CD4-positive, alpha-beta T cell treated with Interleukin-17A for 1 hour (primary cell): ENCODE results near the gene OCEL1.
"Not testable (repeated sequence)": the region's sequence is repeated elsewhere in the genome, so short reads cannot be mapped to it uniquely, and the experiment has no call there.

Experiments
- DNase-seq: peaks from one replicate; pipeline ENCODE4 v3.0.0-alpha.2; 2020

OCEL1 gene

DNA sequence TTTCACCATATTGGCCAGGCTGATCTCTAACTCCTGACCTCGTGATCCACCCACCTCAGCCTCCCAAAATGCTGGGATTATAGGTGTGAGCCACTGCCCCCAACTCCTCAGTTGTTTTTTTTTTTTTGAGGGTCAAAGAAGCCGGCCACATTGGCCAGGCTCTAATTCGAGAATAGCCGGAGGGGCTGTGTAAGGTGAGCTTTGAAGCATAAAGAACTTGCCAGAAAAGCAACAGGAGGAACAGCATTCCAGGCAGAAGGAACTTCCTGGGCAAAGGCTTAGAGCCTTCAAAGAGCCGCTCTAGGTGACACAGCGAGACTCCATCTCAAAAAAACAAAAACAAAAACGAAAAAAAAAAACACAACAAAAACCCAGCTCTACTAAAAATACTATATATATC lies 40.0 kb downstream of the OCEL1 start:
- no peak for DNase-seq

DNA sequence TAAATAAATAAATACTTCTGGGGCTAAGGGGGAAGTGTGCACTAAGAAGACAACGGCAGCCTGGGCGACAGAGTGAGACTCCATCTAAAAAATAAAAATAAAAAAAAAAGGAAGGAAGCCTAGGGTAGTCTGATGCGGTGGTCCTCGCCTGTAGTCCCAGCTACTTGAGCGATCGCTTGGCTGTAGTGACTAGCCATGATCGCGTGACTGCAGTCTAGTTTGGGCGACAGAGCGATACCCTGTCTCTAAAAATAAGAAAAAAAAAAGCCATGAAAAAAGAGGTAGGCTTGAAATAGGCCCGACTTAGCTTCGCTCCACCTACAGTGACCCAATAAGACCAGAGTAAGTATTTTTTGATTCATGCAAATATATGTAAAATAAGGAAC lies 40.6 kb downstream of the OCEL1 start:
- DNase-seq: no peak

DNA sequence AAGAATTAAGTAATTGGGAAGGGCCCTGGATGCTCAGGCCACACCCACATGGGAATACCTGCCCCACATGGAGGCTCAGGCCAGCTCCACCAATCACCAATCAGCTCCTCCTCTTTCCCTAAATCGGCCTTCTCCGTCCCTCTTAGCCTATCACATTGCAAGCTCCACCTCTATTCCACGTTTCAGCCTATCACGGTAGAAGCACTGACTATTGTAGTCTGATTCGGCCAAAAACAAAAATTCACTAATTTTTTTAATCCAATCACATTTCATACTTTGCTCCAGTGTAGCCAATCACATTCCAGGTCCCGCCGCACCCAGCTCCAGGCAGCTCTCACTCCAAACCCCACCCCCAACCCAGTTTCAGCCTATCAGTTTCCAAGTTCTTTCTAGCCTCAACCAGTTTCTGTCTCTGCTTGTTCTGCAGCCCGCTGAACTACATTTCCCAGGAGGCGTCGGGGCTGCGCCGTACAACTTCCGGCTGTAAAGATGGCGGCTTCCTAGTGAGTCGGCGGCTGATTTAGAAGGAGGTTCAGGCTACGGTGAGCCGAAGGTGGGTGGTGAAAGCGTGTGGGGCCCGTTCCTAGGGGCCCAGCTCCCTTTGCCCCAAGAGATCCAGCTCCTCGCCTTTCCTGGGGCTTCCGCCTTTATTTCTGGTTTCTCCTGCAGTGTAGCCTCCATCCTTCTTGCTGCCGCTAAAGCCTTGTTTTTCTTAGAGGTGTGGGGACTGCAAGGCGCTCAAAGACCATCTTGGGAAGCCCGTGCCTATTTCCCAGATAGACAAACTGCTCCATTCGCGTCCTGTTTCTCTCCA lies 41.2 kb downstream of the OCEL1 start, which contains the start of gene BABAM1:
Gene BABAM1, plus strand, starts transcription at position 469 of the 814 bp plus-strand sequence. CDS start 1,364 bp downstream, outside the sequence.
- DNase-seq: peak; percentile 99

DNA sequence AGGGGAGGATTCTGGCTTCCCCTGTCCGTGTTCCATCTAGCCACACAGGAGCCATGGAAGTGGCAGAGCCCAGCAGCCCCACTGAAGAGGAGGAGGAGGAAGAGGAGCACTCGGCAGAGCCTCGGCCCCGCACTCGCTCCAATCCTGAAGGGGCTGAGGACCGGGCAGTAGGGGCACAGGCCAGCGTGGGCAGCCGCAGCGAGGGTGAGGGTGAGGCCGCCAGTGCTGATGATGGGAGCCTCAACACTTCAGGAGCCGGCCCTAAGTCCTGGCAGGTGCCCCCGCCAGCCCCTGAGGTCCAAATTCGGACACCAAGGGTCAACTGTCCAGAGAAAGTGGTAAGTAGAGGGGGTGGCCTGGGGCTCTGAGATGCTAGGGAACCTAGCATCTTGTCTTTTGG lies 42.7 kb downstream of the OCEL1 start:
- no peak for DNase-seq

DNA sequence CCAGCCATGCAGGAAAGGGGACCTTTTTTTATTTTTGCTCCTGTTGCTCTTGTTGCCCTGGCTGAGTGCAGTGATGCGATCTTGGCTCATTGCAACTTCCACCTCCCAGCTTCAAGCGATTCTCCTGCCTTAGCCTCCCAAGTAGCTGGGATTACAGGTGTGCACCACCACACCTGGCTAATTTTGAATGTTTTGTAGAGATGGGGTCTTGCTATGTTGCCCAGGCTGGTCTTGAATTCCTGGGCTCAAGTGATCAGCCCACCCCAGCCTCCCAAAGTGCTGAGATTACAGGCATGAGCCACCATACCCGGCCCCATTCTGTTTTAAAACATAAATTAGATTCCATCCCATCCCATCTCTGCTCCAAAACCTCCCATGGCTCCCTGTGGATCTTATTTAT lies 48.9 kb downstream of the OCEL1 start:
- not testable (repeated sequence) for DNase-seq

DNA sequence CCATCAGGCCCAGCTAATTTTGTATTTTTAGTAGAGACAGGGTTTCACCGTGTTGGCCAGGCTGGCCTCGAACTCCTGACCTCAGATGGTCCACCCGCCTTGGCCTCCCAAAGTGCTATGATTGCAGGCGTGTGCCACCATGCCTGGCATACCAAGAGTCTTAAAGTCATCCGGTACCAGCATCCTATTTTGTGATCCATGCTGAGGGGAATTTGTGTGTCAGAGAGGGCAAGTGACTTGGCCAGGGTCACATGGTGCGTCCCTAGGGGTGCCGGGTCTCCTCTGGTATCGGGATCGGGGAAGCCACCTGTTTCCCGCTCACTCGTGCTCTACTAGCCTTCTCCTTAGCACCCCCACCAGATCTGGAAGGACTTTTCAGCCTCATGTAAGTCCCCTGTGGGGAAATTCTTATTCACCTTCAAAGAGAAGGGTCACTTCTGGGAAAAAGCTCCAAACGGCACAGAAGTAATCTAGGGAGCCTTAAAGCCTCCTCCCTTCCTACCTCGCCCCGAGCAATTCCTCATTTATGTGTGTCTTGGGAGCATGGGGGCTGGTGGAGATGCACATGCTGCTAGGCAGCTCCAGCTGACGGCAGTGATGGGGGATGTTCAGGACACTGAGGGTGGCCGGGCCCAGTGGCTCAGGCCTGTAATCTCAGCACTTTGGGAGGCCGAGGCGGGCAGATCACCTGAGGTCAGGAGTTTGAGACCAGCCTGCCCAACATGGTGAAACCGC lies 49.6 kb downstream of the OCEL1 start:
- no peak for DNase-seq
